NCI-H1417 treated with DMSO at 0.1 percent for 48 hours (cell line): ENCODE data around the gene DACT2.
"Not testable (repeated sequence)": the region's sequence is repeated elsewhere in the genome, so short reads cannot be mapped to it uniquely, and the experiment has no call there.

Experiments
- DNase-seq: peaks from one replicate; lab custom pipeline; 2025; lab: John Stamatoyannopoulos, UW

Gene DACT2

DNA sequence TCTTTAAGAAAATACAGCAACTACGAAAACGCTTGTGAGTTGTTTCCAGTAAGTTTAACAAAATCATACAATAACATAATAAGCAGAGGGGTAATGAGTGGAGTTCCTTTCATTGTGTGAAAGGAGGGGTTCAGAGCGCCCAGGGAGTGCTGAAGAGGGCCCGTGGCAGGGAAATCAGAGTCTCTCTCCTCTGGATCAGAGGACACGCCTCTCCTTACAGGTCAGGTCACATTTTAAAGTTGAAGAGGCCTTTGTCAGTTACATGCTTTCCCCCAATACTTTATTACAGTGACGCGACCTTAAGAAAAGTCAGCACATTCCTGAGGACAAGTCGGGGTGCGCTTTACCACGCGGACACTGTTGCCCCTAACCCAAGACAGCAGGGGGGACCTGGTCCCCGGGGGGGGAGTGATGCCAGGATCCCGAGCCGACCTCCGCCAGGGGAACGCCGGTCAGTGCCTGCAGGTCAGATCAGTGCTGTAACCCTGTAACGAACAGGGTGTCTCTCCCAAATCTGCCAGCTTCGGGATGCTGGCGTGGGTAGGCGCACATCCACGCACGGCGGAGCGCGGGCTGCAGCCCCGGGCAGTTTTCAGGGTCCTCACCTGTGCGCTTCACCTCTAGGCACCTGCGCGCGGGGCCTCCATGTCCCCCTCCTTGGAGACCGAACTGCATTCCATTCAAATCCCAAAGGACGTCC, 848 bp downstream of the DACT2 start:
- DNase-seq = no peak

- no peak for DNase-seq
Observed at GRCh38 chr6:168318090-168318489, 1.5 kb downstream of the DACT2 start.

DNA sequence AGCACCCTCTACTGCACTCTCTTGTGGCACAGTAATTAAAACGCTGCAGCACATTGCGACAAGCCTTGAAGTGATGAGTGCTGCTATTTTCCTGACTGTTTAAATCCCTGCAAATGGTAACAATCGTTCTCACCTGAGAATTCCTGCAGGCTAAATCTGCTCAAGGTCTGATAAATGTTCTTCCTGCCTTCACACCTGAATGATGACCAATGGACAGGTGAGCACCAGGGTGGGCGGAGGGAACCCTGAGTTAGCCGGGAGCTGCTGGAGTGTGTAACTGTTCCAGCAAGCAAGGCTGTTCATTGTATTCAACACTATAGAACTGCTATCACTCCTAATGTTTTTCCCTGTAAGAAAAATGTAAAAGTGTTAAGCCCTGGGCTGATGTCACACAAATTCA, 4.0 kb downstream of the DACT2 start:
- DNase-seq = no peak

DNA sequence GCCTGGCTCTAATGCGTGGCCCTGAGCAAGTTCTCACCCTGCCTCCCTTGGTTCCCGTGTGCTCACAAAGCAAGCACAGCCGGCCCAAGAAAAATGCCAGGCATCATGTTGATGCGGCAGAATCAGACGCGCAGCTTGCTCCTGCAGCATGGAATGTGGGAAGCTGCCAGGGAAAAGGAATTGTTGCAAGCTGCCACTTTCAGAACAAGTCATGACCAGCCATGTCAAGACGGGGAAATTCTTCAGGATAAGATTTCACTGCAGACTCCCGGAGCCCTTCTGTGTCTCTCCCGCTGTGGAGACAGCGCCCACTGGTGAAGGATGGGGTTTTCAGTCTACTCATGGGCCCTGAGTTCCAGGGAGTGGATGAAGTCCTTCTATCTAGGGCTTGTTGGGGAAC, 4.6 kb downstream of the DACT2 start:
- DNase-seq = no peak

DNA sequence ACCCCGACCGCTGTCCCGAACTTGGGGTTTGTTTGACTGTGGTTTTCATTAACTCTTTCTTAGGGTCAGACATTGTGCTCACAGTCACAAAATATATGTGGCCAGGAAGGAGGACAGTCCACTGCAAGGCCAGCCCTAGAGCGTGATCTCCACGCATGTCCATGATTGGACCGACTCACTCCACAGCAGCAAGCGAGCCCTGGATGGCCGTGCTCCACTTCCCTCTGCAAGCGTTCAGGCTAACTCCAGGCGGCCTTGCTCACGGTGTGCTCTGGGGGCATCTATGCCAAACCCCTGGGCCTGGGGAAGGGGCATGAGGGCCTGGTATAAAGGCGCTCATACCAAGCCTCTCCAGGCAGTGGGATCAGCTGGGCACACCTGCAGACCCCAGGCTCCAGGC, 5.6 kb downstream of the DACT2 start:
- DNase-seq = no peak

GRCh38 chr6:168313431-168314011, 6.1 kb downstream of the DACT2 start:
- no peak for DNase-seq

- not testable (repeated sequence) for DNase-seq
Observed at GRCh38 chr6:168312125-168312507, 7.5 kb downstream of the DACT2 start.

DNA sequence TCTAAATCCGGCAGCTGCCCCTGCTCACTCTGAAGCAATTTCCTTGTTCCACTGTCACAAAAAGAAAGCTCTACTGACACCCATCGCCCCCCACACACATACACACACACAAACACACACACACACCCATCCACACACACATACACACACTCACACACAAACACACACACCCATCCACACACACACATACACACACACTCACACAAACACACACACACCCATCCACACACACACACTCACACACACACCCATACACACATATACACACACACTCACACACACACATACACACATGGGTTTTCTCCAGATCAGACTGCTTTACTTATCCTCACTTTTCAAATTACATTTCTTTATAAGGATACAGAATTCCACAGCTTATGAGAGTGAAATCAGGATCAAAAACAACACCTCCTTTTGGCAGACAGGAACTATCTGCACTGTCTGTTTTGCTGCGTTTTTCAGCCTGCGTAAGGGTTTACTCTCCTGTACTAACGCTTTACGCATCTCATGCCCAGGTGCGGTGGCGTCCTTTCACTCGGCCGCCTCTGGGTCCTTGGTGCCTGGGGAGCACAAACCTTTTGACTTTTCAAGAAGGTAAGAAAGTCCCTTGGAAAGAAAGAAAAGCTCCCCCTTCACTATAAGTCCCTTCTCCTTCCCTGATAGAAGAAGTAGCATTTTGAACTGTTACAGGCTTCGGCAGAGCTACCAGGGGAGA, 8.0 kb downstream of the DACT2 start:
- DNase-seq = no peak

DNA sequence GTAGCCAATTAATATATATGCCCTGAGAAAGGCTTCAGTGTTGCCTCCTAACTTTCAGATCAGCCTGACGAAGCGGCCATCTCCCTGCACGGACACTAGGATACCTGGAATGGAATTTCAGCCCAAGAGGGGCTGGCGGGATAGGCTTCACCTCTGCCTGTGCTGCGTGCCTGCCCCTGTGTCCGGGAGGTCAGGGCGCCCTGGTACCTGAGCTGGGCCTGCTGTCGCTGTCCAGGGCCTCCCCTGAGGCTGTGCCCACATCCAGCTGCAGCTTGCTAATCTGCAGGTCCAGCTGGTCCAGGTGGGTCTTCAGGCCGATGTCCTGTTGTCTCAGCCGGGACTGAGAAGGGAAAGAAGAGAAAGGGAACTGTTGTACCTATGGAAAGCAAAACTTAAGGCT, 8.6 kb downstream of the DACT2 start:
- DNase-seq = no peak

DNA sequence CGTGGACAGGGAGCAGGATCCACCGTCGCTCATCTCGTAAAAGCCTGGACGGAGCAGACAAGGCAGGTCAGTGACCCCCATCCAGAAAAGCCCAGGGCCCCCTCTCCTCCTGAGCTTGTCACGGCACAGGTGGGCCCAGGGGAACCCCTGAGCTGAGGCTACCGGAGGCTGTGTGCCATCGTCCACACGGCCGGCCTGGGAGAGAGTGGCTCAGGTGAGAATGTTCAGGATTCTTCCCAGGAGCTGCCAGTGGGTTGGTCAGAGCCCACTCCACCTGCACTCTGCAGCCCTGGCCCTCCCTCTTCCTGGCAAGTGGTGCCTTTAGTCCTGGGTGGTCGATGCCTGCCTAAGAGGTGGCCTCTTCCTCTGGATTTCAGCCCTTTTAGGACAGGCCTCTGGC, 9.2 kb downstream of the DACT2 start:
- DNase-seq = no peak

DNA sequence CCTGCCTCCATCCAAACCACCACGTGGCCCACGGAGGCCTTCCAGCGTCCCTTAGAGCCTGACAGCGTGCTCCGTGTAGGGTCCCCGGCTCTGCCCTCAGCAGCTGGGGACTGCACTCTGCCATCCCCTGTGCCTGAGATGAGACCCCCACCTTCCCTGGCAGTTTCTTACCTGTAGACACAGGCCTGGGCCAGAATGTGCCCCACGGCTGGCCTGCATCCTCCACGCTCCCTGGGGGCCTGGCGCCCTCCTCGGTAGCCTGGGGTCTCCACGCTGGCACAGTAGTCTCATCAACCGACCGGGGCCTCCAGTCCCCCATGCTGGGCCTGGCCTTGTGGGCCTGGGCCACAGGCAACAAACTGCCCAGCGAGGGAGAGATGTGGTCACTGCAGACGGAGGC, 9.6 kb downstream of the DACT2 start:
- DNase-seq = no peak

DNA sequence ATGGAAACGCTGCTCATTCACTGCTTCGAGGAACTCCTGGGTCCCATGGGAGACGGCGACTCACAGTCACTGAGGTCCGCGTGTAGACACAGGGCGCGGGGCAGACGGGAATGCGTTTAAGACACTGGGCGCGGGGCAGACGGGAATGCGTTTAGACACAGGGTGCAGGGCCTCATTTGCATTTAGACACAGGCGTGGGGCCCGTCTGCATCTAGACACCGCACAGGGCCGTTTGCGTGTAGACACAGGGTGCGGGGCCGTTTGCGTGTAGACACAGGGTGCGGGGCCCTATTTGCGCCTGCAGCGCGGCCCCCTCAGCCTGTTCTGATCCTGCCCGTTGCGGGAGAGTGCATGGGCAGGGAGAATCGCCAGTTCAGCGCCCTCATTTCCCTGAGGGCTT, 10.4 kb downstream of the DACT2 start:
- DNase-seq = no peak

- no peak for DNase-seq
Observed at GRCh38 chr6:168308390-168309144, 11.0 kb downstream of the DACT2 start.

GRCh38 chr6:168307695-168308021, 11.9 kb downstream of the DACT2 start:
- DNase-seq = no peak

GRCh38 chr6:168307015-168307694, 12.4 kb downstream of the DACT2 start:
- no peak for DNase-seq

- DNase-seq = no peak
Observed at GRCh38 chr6:168305863-168306262, 13.7 kb downstream of the DACT2 start.

- DNase-seq = no peak
Observed at GRCh38 chr6:168305096-168305749, 14.4 kb downstream of the DACT2 start.

DNA sequence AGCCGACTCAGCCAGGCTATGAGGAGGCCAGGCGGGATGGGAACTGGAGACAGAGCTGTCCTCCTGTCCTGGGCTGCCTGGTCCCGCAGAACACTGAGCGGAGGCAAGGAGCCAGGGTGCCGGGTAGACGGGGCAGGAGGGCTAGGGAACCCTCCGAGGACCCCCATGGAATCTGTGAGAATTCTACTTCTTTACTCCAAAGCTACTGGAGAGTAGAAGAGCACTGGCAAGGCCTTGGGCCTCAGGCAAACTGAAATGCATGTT, 14.9 kb downstream of the DACT2 start:
- no peak for DNase-seq

GRCh38 chr6:168303982-168304751, 15.4 kb downstream of the DACT2 start:
- no peak for DNase-seq

DNA sequence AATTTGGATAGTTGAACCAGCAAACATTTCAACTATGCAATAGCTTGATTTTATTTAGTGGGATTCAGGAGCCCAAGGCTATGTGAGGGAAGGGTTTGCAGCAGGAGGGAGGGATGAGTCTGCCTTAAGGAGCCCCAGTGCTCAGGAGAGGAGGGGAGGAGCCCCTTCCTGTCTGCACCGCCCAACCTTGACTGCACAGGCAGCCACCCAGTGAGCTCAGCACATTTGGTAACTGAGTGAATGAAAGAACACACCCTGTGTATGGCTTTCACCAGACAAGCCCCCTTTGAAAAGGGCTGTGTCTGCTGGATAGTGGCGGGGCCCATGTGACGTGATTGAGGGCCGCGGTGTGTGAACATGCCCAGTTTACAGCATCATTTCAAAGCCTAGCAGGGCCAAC, 17.0 kb downstream of the DACT2 start:
- DNase-seq = no peak

- DNase-seq = peak; percentile 46
Observed at GRCh38 chr6:168301648-168302398, 17.8 kb downstream of the DACT2 start.
